HG03354 (cell line): ENCODE measurements around the gene LOC128125822.
A peak's percentile ranks its signal among the peaks of the same experiment; 100 is the strongest.
"Not testable (repeated sequence)": the region's sequence is repeated elsewhere in the genome, so short reads cannot be mapped to it uniquely, and the experiment has no call there.

Experiments used
- ATAC-seq: cut with Tn5 transposase; IDR thresholded peaks from one replicate; pipeline ENCODE4 v1.9.1; 2021; ENCODE audit warnings: mild to moderate bottlenecking; ENCODE audit not compliant: unreplicated experiment, poor library complexity, severe bottlenecking

LOC128125822 gene

DNA sequence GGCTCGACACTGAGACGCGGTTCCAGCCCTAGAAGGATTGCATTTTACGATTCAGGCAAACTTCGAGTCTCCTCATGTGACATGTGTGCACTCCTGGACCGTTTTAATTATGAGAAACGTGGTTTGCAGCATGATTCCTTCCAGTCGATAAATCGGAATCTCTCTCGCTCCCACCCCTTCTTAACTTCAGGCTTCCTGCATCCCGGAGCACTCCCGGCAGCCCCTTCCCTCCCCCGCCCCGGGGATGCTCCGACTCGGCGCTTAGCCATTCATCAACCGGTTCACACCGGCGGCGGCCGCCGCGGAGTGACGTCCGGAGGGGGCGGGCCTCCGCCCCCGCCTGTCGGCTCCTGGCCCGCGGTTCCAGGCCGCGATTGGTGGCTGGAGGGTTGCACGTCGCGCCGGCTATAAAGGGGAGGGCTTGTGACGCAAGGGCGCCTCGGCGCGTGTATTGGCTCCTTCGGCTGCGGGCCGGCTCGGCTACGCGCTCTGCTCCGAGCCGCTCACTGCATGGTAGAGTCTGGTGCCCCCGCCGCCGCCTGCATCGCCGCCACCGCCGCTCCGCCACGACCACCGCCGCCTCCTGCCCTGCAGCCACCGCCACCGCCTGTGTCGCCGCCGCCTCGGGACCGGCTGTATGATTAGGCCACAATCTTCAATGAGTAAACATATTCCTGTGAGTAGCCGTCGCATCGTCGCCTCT, at the start of gene LOC128125822, which contains the start of gene PTP4A1:
Gene LOC128125822 (plus strand): TSS at position 437 of the 703 bp plus-strand sequence.
Gene PTP4A1 (plus strand): TSS at position 437 of the 703 bp plus-strand sequence. CDS start 4,401 bp downstream, outside the sequence.
- peak; percentile 92 for ATAC-seq

DNA sequence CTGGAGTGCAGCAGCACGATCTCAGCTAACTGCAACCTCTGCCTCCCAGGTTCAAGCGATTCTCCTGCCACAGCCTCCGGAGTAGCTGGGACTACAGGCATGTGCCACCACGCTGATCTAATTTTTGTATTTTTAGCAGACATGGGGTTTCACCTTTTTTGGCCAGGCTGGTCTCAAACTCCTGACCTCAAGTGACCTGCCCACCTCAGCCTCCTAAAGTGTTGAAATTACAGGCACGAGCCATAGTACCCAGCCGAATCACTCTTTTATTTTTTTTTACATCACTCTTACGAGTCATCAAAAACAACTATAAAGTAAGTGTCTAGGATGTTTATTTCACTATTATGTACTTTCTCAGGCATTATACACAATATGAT, 49.4 kb upstream of the LOC128125822 start:
- ATAC-seq: not testable (repeated sequence)

GRCh38 chr6:63523630-63524029, 48.6 kb upstream of the LOC128125822 start:
- no peak for ATAC-seq

- no peak for ATAC-seq
Observed at GRCh38 chr6:63525186-63525878, 46.9 kb upstream of the LOC128125822 start.

GRCh38 chr6:63526931-63527330, 45.3 kb upstream of the LOC128125822 start:
- ATAC-seq: no peak

DNA sequence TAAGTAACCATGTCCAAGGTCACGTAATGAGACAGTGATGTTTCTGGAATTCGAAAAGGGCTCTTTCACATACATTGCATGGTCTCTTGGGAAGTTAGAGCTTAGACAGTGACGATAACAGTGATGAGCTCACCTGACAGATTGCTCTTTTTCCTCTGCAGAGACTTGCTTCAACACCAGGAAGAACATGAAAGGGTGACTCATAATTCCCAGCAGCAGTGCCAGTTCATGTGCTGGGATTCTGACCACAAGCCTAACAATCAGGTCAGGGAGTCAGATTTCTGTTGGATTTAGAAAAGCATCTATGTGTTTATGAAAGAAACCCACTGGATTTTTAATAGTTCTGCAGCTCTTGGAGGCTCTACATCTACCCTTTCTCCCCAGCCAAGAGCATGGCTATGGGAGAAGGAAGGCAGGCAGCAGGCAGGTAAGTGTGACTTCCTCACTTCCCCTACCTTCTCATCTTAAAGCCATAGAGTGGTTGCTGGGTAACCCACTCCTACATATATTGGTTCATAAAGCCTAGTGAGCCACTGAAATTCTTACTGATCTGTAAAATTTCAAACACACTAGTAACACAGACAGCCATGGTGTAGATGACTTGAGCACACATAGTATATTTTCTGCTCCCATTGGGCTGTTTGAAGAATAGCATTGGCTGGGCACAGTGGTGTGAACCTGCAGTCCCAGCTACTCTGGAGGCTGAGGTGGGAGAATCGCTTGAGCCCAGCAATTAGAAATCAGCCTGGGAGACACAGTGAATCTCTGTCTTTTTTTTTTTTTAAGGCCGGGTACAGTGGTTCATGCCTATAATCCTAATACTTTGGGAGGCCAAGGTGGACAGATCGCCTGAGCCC, 44.4 kb upstream of the LOC128125822 start:
- no peak for ATAC-seq

- ATAC-seq: peak; percentile 40
Observed at GRCh38 chr6:63529498-63529897, 42.8 kb upstream of the LOC128125822 start.

DNA sequence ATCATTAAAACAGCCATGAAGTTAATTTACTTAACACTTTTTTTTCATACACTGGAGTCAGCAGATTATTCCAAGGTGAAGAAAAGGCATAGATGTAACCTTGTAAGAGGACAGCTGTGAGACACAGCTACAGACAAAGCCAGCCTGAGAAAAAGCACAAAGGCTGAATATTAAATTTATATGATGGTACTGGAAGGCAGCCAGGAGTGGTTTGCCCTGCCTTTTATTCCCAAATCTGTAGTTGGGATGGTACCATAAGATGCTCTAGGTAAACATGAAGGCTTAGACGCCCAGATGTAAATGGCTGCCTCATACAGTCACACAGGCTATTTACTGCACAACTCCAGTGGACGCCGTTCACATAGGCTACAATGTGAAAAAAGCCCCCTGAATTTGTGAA, 42.1 kb upstream of the LOC128125822 start:
- no peak for ATAC-seq

GRCh38 chr6:63530991-63531390, 41.3 kb upstream of the LOC128125822 start:
- no peak for ATAC-seq

DNA sequence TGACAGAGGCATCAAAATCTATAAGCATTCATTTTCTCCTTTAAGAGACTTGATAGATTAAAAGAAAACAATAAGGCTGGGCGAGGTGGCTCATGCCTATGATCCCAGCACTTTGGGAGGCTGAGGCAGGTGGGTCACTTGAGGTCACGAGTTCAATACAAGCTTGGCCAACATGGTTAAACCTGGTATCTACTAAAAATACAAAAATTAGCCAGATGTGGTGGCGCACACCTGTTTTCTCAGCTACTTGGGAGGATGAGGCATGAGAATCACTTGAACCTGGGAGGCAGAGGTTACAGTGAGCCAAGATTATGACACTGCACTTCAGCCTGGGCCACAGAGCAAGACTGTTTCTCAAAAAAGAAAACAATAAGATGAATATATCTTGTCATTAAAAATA, 39.3 kb upstream of the LOC128125822 start:
- no peak for ATAC-seq

GRCh38 chr6:63533952-63534351, 38.3 kb upstream of the LOC128125822 start:
- ATAC-seq: no peak

- peak; percentile 66 for ATAC-seq
Observed at GRCh38 chr6:63537201-63537958, 34.9 kb upstream of the LOC128125822 start.

- ATAC-seq: no peak
Observed at GRCh38 chr6:63537959-63538300, 34.4 kb upstream of the LOC128125822 start.

- ATAC-seq: no peak
Observed at GRCh38 chr6:63538550-63538949, 33.7 kb upstream of the LOC128125822 start.

- no peak for ATAC-seq
Observed at GRCh38 chr6:63543001-63543400, 29.3 kb upstream of the LOC128125822 start.

DNA sequence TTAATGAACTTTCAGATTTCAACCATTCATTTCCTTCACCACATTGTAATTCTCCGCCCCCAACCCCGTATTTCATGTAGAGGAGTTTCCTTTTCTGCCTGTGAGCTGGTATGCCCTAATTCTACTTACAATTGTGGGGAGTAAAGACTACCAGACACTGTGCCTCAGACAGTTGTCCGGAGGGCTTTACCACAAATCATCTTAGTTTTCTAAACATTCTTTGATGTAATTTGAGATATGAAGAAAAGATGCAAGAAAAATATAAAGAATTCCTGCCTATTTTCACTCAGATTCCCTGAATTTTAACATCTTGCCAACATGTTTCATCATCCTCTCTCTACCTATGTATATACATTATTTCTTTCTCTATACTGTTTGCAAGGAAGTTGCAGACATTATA, 28.3 kb upstream of the LOC128125822 start:
- ATAC-seq: no peak

DNA sequence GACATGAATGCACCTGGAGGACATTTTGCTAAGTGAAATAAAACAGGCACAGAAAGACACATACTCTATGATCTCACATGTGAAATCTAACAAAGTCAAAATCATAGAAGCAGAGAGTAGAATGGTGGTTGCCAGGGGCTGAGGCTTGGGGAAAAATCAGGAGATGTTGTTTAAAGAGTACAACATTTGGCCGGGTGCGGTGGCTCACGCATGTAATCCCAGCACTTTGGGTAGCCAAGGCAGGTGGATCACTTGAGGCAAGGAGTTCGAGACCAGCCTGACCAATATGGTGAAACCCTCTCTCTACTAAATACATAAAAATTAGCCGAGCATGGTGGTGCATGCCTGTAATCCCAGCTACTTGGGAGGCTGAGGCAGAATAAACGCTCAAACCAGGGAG, 26.0 kb upstream of the LOC128125822 start:
- ATAC-seq: no peak

DNA sequence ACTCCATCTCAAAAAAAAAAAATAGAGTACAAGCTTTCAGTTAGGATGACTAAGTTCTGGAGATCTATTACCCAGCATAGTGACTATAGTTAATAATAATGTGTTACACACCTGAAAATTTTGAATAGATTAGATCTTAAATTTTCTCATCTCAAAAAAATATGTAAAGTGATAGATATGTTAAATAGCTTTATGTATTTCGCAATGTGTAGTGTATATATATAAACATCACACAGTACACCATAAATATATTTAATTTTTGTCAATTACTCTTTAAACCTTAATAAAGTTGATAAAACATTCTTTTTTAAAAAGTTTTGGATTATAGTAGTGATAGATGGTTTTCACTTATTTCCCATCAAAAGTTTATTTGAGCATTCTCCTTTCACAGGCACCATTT, 25.6 kb upstream of the LOC128125822 start:
- no peak for ATAC-seq

DNA sequence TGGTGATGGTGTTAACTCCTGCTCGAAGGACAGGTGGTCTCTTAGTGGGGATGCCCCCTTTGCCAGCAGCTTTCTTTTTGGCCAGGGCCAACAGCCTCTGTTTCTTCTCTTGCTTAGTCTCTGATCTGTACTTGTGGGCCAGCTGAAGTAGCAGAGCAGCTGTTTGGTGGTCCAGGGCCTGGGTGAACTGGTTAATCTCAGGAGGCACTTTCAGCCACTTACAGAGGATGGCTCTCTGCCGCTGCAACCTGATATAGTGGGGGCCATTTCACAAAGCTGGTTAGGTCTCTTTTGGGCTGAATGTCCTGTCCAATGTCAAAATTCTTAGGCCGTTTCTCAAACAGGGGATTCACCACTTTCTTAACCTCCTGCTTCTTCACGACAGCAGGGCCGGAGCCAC, 23.2 kb upstream of the LOC128125822 start:
- ATAC-seq: no peak

- peak; percentile 99 for ATAC-seq
Observed at GRCh38 chr6:63553208-63553607, 19.1 kb upstream of the LOC128125822 start.
